Measurements from ENCODE around the gene CHRDL2.

Gene CHRDL2

DNA sequence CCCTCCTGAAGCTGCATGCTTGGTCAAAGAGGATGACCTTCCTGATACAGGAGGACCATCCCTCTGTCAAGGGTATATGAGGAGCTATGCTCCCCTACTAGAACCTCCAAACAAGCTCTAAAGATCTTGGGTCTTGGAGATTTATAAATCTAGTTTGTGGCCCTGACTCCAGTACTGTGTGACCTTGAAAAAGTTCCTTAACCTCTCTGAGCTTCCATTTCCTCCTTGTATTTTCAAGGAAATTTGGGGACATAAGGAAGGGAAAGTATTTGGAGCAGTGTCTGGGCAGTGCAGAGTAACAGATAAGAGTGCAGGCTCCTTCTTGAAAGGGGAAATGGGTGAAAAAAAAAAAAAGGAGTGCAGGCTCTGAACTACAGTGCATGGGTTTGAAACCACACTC lies 45.9 kb downstream of the CHRDL2 start:
- DNase-seq (ENCODE audit: low spot score) = no peak

DNA sequence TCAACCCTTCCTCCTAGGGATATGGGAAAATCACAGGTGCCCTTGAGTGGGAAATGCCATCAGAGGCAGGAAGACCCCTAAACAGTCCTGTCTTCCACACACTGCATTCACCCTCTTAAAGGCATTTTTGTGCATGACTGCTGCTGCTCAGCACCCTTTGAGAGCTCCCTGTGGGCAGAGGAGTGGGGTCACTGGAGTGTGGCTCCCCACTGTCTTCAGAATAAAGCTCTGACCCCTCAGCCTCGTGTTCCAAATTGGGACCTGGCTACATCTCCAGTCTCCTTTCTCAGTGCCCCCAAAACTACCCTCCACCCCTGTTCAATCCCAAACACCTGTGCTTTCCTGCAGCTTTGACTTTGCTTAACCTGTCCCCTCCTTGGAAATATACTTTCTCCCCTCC lies 46.6 kb downstream of the CHRDL2 start:
- DNase-seq (ENCODE audit: low spot score) = no peak

DNA sequence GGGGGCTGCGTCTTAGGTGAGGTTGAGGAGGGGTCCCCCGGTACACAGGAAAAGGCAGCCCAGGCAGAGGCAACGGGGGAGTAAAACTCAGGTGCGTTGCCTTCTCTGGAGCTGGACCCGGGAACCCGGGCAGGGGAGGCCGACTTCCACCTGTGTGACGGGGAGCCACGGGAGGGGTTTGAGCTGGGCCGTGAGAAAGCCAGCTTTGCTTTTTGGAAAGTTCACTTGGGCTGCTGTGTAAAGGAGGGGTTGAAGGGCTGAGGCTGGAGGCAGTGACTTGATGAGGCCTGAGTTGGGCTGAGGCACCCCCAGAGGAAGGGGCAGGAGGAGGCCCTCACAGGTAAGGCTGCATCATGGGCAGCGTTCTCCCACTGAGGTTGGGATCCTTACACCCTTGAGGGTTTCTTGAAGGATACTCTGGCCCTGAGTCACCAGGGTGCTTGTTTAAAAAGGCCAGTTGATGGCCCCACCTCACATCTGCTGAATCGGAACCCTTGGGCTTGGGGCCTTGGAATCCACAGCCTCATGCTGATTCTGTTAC lies 47.2 kb downstream of the CHRDL2 start:
- no peak for DNase-seq (ENCODE audit: low spot score)

DNA sequence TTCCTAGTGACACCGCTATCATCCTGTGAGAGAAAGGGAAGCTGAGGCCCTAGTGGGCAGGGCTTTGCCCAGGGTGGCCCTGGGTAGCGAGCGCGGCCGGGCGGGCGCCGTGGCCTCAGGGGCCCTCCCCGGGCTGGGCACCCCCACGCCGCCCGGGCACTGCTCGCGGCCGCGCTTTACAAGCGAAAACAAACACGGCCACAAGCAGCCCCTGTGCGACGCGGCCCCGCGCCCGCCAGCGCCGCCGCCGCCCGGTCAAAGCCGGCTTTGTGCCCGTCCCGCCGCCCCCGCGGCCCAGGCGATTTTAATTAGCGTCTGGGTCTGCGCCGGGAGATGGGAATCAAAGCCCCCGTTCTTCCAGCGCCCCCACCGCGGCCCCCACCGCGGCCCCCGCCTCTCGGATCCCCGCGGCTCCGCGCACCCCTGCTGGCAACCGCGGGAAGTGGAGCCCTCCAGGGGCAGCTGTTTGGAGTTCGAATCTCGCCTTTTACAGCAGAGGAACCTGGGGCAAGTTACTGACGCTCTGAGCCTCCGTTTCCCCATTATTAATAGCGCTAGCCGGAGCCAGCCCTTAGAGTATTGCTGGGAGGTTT lies 47.9 kb downstream of the CHRDL2 start:
- DNase-seq (ENCODE audit: low spot score) = no peak

GRCh38 chr11:74682731-74683278 lies 48.4 kb downstream of the CHRDL2 start:
- DNase-seq (ENCODE audit: low spot score) = no peak

DNA sequence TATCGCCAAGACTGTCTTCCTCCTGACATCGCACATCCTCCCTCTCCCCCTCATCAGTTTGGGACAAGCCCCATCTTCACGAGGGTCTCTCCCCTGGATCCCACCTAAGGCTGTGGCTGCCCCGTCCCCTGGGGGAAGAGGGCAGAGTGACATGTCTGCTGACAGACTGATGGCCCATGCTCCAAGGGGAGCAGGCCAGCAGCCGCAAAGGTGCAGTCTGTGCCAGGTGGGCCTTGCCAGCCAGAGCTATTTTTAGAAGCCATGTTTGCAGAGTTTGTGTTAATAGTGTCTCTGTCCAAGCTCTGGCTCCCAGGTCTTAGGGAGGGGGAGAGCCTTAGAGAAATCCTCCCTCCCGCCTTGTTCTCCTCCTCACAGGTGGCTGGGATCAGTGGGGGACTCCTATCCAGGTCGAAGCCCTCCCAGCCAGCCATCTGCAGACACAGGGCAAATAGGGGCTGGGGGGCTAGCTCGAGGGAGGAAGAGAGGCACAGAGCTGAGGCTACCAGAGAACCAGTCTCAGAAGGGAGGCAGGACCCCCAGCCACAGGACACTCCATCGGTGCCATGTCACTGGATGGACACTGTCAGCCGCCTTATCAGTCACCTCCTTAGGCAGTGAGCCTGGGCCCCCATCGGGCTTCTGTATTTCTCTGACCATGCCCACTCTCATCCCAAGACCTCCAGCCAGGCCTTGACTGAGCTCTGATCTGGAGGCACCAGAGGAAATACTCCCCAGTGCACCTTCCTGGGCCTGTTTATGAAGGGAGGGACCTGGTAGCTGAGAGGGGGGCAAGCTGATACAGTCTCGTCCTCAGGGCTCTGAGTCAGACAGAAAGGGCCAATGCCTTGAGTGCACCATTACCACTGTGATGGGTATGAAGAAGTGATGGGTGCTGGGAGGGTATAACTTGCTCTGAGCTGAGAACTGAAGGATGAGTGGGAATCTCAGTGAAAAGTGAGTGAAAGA lies 49.3 kb downstream of the CHRDL2 start:
- peak; percentile 94 for DNase-seq (ENCODE audit: low spot score)

DNA sequence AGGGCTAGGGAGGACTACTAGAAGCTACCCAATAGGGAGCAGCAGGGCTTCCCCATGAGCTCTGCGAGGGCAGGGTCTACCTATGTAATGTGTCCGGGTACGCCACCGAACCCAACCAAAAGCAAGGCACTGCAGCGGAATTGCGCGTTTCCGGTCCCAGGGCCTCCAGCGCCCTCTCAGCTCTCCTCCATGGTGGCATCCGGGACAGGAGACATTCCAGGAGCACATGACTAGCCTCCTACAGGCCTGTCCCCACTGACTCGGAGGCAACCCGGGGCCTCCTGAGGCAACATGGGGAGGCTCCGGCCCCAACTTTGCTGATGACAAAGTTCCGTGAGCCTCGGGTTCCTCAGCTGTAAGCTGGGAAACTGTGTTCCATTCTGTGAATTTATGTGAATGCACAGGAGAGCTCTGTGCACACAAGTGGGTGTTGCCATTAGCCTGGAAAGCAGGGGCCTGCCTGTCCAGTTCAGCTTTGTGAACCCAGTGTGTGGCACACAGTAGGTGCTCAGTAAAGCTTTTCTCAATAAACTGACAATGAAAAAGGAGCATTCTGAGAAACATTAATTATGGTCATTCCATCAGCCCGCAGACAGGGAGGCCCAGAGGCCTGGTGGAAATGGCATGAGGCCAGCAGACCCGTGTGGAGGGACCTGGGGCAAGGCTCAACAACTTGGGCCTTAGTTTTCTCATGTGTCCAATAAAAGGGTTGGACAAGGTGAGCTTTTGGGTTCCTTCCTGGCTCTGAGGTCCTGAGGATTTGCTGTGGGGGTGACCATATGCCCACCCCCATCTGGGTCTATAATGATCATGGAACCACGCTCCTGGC lies 50.3 kb downstream of the CHRDL2 start:
- DNase-seq (ENCODE audit: low spot score) = peak; percentile 26

DNA sequence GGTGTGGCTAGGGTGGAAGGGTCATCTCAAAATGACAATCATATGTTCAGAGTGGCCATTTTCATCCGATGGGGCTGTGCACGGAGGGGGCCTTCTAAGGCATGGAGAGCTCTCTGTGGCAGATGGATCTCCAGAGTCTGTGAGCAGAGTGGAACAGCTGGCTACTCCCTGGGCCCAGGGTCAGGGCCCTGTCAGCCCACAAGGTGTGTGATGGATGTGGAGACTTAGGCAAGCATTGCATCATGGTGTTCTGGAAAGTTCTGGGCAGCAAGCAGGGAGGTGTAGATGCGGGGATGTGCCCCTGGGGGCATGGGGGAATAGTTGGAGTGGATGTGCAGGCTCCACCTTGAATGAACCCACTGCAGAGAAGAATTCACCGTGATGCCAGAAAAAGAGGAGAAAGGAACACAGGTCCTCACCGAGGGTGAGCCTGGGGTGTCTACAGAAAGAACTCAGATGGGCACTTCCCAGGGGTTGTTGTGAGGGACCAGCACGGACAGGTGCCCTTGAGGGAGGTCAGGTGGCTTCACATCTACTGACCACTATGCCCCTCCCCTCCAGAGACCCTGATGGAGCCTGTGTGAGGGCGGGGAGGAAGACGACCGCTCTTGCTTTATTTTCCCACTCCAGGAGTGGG lies 51.1 kb downstream of the CHRDL2 start:
- DNase-seq (ENCODE audit: low spot score) = no peak

- no peak for DNase-seq (ENCODE audit: low spot score)
These were observed 51.7 kb downstream of the CHRDL2 start for GRCh38 chr11:74679513-74679865.

DNA sequence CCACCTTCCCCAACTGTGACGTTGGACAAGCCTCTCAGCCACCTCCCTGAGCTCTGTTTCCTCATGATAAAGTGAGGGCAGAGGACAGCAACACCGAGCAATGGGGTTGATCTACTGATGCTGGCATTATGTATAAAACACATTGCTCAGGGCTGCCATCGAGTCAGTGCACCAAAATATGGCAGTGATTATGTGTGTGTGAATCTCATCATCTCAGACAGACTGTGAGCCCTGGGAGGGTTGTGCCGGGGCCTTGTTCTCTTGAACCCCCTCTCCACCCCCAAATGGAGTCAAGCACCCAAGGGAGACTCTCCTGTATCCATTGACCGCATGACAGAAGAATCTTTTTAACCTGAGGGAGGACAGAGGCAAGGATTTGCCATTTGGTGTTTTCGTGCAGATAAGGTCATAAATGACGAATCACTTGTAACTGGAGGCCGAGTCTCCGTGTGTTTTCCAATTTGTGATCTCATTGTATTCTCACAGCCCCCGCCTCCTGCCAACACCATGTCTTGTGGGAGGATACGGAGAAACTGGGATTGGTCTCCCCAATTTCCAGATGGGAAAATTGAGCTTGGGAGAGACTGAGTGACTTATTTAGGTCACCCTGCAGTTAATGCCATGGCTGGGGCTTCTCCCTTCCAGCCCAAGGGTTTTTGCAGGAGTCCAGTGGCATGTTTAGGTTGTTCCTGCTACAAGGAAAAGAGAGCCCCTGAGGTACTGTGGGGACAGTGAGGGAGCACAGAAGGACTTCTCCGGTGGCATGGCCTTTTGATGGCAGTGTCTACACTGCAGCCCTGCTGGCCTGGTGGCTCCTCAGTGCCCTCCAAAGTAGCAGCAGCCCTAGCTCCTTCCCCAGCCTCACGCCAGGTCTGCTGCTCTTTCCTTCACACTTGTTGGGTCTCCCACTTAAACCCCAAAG lies 52.4 kb downstream of the CHRDL2 start:
- DNase-seq (ENCODE audit: low spot score) = no peak

DNA sequence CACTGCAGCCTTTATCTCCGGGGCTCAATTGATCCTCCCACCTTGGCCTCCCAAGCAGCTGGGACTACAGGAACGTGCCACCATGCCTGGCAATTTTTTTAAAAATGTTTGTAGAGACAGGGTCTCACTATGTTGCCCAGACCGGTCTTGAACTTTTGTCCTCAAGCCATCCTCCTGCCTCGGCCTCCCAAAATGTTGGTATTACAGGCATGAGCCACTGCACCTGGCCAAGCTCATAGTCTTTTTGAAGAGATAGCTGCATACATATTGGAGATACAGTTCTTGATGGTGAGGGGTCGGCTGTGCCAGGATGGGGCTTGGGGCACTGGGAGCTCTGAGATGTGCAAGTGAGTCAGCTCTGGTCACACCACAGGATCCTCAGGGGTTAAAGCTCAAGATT lies 53.2 kb downstream of the CHRDL2 start:
- no peak for DNase-seq (ENCODE audit: low spot score)

- DNase-seq (ENCODE audit: low spot score) = no peak
These were observed 54.1 kb downstream of the CHRDL2 start for GRCh38 chr11:74677131-74677530.

- DNase-seq (ENCODE audit: low spot score) = no peak
These were observed 54.6 kb downstream of the CHRDL2 start for GRCh38 chr11:74676596-74676995.

- no peak for DNase-seq (ENCODE audit: low spot score)
These were observed 55.5 kb downstream of the CHRDL2 start for GRCh38 chr11:74675761-74676160.

DNA sequence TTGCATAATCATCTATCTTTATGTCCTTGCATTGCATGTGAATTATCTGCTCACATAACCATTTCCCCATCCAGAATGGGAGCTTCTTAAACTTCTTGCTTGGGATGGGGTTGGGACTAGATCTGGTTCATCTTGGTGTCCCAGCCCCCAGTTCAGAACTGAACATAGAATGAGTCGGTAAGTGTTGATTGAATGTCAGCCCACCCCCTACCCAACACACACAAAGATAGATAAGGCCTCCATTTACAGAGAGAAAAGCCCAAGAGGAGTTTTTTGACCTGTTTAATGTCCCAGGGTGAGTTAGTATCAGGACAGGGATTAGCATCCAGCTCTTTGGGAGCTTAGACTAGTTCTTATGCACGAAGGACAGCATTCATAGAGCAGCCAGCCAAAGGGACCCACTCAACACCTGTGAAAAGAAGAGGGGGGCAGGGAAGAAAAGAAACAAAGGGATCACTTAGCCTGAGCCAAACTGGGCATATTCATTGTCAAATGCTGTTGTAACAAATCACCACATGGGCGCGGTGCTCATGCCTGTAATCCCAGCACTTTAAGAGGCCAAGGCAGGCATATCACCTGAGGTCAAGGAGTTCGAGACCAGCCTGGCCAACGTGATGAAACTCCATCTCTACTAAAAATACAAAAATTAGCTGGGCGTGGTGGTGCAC lies 57.4 kb downstream of the CHRDL2 start:
- DNase-seq (ENCODE audit: low spot score) = no peak

- peak; percentile 61 for DNase-seq (ENCODE audit: low spot score)
These were observed 58.1 kb downstream of the CHRDL2 start for GRCh38 chr11:74672956-74673692.

- no peak for DNase-seq (ENCODE audit: low spot score)
These were observed 58.8 kb downstream of the CHRDL2 start for GRCh38 chr11:74672332-74672955.

GRCh38 chr11:74671520-74672196 lies 59.6 kb downstream of the CHRDL2 start:
- no peak for DNase-seq (ENCODE audit: low spot score)
